A673 (cell line): Measurements from ENCODE around the gene PLD1. TPM values are rescaled to one million over a fixed set of nuclear protein-coding genes. Genes with fewer than 3 reads are reported as not detected.

Experiments
- BruUV-seq: library from RNA; stranded (reverse); fragments of 400-500 nt; replicated peaks from 2 replicates; lab custom pipeline; 2021; lab: Mats Ljungman, UMichigan
- CTCF ChIA-PET: fragments of 300-600 bp; sonication (Branson Sonifier 250); formaldehyde crosslinking; loops from one replicate; lab custom pipeline; 2022; ENCODE audit warnings: antibody characterized with exemption; lab: Charles Lee
- POLR2A ChIA-PET: fragments of 300-600 bp; sonication (Branson Sonifier 250); formaldehyde crosslinking; loops from one replicate; lab custom pipeline; 2022; ENCODE audit warnings: antibody characterized with exemption; ENCODE audit not compliant: low non-redundant PET; lab: Charles Lee
- DNase-seq: peaks from one replicate; pipeline ENCODE4 v3.0.0-alpha.2; 2015; ENCODE audit warnings: low spot score
- H3K27ac ChIP-seq: fragments of 200-600 bp; sonication (generic); 2 replicates; pipeline ENCODE4 v1.5.1; 2016; ENCODE audit warnings: mixed run types, low read depth, mild to moderate bottlenecking, mixed read lengths, antibody characterized with exemption, low read length; ENCODE audit not compliant: poor library complexity, severe bottlenecking
- H3K27me3 ChIP-seq: fragments of 200-600 bp; sonication (generic); replicated peaks from 2 replicates; pipeline ENCODE4 v1.6.1; 2017; ENCODE audit warnings: mixed run types, low read depth, mild to moderate bottlenecking, mixed read lengths, antibody characterized with exemption, low read length; ENCODE audit not compliant: insufficient read depth, poor library complexity
- H3K36me3 ChIP-seq: fragments of 200-600 bp; sonication (generic); 2 replicates; pipeline ENCODE4 v1.6.1; 2016; ENCODE audit warnings: mixed run types, mild to moderate bottlenecking, mixed read lengths, antibody characterized with exemption, low read length; ENCODE audit not compliant: insufficient read depth, poor library complexity, severe bottlenecking
- H3K4me1 ChIP-seq: fragments of 200-600 bp; sonication (generic); 2 replicates; pipeline ENCODE4 v1.6.1; 2017; ENCODE audit warnings: mixed run types, mild to moderate bottlenecking, mixed read lengths, antibody characterized with exemption, low read length; ENCODE audit not compliant: insufficient read depth, poor library complexity, severe bottlenecking
- H3K4me3 ChIP-seq: fragments of 200-600 bp; sonication (generic); 2 replicates; pipeline ENCODE4 v1.5.1; 2016; ENCODE audit warnings: low read depth, mixed run types, mild to moderate bottlenecking, mixed read lengths, low read length; ENCODE audit not compliant: poor library complexity, severe bottlenecking
- H3K9me3 ChIP-seq: fragments of 200-600 bp; sonication (generic); 2 replicates; pipeline ENCODE4 v1.6.1; 2016; ENCODE audit warnings: mixed run types, low read depth, mild to moderate bottlenecking, mixed read lengths, antibody characterized with exemption, low read length; ENCODE audit not compliant: poor library complexity, severe bottlenecking
- EZH2 ChIP-seq: fragments of 200-600 bp; sonication (generic); IDR thresholded peaks from 2 replicates; pipeline ENCODE4 v1.6.1; 2017; ENCODE audit warnings: borderline replicate concordance, low read depth, mild to moderate bottlenecking, mixed read lengths, antibody characterized with exemption, low read length; ENCODE audit not compliant: poor library complexity, severe bottlenecking
- intact Hi-C: fragments of 100-400 bp; cut with micrococcal nuclease; formaldehyde crosslinking; loops from one replicate; pipeline ENCODE4 v1.10.0; 2022; ENCODE audit not compliant: unreplicated experiment
- total RNA-seq: library from RNA; stranded (reverse); gene quantifications from 2 replicates; pipeline ENCODE4 v1.2.3, GENCODE V29; 2021
- TF ChIP-seq, protein P1 (sequence below): fragments of 300-800, 200-600 bp; sonication (generic); conservative IDR thresholded peaks from 2 replicates; pipeline ENCODE4 v1.5.1; 2017; ENCODE audit warnings: low read depth, mild to moderate bottlenecking, antibody characterized with exemption, low read length, moderate library complexity, mixed read lengths

PLD1 gene
- total RNA-seq, 1 experiment from 2014 or later: 3.2 TPM

DNA sequence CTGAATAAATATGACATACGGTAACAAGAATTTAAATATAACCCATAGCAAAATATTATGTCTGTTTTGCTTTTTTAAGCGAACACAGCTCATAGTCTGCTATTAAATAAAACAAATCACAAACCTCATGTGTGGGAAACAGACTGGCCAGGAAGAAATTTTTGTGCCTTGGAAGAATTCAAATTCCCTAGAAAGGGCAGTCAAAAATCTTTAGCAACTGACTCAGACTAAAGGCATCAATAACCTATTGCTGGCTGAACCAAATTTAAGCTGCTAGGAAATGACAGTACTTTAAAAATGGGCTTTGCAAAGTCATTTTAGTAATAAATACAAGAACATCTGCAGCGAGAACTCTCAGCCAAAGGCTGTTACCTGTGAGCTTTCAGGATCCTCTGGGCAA is 151.4 kb downstream of the PLD1 start:
- CTCF ChIA-PET: no interaction called here
- intact Hi-C loops: no loop called here
- no TSS peak for BruUV-seq
- DNase-seq: no peak
- H3K27me3 ChIP-seq: no peaks in the 10 kb centered on the region
- TF ChIP-seq EZH2: no peak
- TF ChIP-seq, protein P1, sequence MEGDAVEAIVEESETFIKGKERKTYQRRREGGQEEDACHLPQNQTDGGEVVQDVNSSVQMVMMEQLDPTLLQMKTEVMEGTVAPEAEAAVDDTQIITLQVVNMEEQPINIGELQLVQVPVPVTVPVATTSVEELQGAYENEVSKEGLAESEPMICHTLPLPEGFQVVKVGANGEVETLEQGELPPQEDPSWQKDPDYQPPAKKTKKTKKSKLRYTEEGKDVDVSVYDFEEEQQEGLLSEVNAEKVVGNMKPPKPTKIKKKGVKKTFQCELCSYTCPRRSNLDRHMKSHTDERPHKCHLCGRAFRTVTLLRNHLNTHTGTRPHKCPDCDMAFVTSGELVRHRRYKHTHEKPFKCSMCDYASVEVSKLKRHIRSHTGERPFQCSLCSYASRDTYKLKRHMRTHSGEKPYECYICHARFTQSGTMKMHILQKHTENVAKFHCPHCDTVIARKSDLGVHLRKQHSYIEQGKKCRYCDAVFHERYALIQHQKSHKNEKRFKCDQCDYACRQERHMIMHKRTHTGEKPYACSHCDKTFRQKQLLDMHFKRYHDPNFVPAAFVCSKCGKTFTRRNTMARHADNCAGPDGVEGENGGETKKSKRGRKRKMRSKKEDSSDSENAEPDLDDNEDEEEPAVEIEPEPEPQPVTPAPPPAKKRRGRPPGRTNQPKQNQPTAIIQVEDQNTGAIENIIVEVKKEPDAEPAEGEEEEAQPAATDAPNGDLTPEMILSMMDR: no peak
- POLR2A ChIA-PET: no interaction called here
- H3K4me3 ChIP-seq: no peak overlapping the region
- no peaks in the 10 kb centered on the region for H3K9me3 ChIP-seq
- H3K4me1 ChIP-seq: peaks cover 5% of the 10 kb centered on the region
- H3K36me3 ChIP-seq: no peaks in the 10 kb centered on the region
- H3K27ac ChIP-seq: no peak overlapping the region

DNA sequence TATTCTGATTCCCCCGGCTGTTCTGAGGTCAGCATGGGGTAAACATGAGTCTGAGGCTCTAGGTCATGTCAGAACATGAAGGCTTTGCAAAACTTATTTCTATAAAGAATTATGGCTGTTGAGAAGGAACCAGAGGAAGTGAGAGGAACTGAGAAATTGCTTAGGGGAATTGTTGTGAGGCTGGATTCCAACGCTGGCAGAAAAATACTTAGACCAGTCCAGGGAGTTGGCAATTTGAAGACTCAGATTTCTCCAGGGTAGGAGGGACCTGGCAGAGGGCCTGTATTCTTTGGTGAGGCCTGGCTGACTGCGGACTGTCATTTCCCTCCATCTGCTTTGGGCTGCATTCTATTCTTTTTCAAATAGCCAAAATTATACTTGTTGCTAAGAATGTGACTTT is 155.5 kb downstream of the PLD1 start:
- BruUV-seq: no TSS peak
- Histone ChIP-seq H3K27ac (peak overlapping the region; percentile 12), H3K27me3 (no peaks in the 10 kb centered on the region), H3K9me3 (no peaks in the 10 kb centered on the region), H3K4me3 (no peak overlapping the region), H3K36me3 (no peaks in the 10 kb centered on the region), H3K4me1 (peaks cover 5% of the 10 kb centered on the region)
- POLR2A ChIA-PET: no interaction called here
- DNase-seq: peak; percentile 29
- CTCF ChIA-PET: no interaction called here
- intact Hi-C loops: no loop called here
- TF ChIP-seq EZH2: no peak
- TF ChIP-seq, protein P1: no peak

DNA sequence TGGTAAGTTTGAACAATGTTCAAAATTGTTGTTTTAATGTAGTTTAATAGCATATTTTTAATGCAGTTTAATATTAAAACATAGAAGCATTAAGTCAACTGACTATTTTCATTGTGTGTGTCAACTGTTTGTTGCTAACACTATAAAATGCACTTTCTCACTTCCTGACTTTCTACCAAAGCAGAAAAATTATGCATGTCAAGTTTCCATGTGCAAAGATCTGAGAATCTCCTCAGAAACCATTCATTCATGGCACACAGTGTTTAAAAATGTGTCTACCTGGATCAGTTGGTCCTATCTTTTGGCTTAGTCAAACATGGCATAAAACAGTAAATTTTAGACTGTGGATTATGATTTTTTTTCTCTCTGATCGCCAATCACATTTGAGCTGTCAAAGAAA is 156.0 kb downstream of the PLD1 start:
- H3K4me3 ChIP-seq: no peak overlapping the region
- no TSS peak for BruUV-seq
- CTCF ChIA-PET: no interaction called here
- POLR2A ChIA-PET: interaction anchor here (0.6 kb wide), 1 partner anchor 1759 kb away, joined by 4 read pairs; no protein-coding TSS in a partner anchor
- intact Hi-C loops: no loop called here
- H3K4me1 ChIP-seq: peaks cover 5% of the 10 kb centered on the region
- H3K27ac ChIP-seq: peak overlapping the region; percentile 12
- no peaks in the 10 kb centered on the region for H3K36me3 ChIP-seq
- no peaks in the 10 kb centered on the region for H3K27me3 ChIP-seq
- no peak for TF ChIP-seq EZH2
- TF ChIP-seq, protein P1: no peak
- no peaks in the 10 kb centered on the region for H3K9me3 ChIP-seq
- no peak for DNase-seq
